Measurements from ENCODE around the gene LY6G6F.
"Not testable (repeated sequence)": the region's sequence is repeated elsewhere in the genome, so short reads cannot be mapped to it uniquely, and the experiment has no call there.

The LY6G6F gene

DNA sequence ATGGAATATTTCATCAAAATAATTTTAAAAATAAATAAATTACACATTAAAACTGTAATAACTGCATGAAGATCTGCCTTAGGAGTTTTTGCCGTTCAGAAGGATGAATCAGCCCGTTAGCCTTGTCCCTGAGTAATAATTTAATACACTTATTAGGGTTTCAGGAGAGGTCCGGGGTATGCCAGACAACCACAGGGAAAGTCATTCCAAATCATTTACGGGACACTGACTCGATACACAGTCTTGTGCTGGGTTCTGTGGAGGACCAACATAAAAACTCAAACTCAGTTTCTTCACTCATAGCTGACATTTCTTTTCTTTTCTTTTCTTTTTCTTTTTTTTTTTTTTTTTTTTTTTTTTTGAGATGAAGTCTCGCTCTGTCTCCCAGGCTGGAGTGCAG is 735 bp upstream of the LY6G6F start:
- no peak for DNase-seq

DNA sequence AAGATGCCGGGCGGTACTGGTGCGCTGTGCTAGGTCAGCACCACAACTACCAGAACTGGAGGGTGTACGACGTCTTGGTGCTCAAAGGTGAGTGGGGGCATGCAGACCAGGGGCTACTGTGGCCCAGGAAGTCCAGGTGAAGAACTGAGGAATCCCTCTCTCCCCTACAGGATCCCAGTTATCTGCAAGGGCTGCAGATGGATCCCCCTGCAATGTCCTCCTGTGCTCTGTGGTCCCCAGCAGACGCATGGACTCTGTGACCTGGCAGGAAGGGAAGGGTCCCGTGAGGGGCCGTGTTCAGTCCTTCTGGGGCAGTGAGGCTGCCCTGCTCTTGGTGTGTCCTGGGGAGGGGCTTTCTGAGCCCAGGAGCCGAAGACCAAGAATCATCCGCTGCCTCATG is 1.0 kb downstream of the LY6G6F start:
- no peak for DNase-seq

DNA sequence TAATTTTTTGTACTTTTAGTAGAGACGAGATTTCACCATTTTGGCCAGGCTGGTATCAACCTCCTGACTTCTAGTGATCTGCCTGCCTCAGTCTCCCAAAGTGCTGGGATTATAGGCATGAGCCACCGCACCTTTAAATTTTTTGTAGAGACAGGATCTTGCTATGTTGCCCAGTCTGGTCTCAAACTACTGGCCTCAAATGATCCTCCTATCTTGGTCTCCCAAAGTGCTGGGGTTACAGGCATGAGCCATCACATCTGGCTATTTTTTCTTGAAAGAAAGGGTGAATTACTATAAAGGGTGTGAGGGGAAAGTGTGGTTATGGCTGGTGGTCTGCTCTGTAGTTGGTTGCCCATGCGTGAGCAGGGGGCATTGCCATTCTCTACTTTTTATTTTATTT is 1.6 kb downstream of the LY6G6F start:
- no peak for DNase-seq

DNA sequence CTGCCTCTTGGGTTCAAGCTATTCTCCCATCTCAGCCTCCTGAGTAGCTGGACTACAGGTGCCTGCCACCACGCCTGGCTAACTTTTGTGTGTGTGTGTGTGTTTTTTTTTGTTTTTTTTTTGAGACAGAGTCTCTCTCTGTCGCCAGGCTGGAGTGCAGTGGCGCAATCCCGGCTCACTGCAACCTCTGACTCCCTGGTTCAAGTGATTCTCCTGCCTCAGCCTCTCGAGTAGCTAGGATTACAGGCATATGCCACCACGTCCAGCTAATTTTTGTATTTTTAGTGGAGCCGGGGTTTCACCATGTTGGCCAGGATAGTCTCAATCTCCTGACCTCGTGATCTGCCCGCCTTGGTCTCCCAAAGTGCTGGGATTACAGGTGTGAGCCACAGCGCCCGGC is 2.5 kb downstream of the LY6G6F start:
- not testable (repeated sequence) for DNase-seq

DNA sequence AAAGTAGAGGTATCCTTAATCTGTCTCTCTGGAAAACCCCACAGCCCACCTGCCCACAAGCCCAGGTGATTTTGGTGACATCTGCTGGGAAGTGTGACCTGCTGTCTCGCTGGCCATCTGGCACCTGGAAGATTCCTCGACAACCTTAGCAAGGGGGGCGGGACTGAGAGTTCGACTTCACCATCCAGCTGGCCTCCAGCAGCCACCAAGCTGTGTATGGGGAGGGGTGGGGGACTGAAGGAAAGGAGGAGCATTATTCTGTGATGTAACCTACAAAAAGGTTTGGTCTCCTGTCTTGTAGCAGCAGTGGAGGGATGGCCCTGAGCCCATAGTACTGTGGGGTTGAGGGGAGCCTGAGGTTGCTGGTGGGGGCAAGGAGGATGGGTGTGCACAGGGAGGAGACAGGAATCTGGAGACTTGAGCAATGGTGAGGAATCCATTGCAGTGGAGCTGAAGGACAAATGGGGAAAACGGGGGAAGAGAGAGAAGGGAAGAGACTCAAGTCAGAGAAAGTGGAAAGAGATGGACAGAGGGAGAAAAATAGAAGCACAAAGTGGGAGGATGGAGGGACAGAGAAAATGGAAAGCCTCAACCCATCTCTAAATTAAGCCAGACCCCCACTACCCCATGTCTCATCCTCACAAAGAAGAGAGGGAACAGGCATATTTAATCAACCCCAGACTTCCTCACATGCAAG is 4.0 kb downstream of the LY6G6F start:
- no peak for DNase-seq

DNA sequence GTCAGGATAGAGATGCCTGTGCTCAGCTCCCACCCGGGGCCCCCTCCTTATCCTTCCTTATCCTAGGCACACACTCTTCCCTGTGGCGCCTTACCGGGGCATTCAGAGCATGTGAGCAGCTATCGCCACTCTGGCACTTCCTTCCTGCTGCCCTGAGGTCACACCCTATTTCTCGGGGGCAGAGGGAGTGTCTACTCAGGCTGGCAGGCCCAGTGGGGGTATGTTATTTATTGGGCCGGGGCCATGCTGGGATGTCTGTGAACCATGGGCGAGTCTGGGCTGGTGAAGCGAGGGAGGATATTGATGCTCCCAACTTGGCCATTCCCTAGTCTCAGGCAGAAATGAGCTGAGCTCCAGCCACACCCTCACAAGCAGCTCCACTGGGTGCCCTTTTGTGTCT is 4.6 kb downstream of the LY6G6F start:
- no peak for DNase-seq

DNA sequence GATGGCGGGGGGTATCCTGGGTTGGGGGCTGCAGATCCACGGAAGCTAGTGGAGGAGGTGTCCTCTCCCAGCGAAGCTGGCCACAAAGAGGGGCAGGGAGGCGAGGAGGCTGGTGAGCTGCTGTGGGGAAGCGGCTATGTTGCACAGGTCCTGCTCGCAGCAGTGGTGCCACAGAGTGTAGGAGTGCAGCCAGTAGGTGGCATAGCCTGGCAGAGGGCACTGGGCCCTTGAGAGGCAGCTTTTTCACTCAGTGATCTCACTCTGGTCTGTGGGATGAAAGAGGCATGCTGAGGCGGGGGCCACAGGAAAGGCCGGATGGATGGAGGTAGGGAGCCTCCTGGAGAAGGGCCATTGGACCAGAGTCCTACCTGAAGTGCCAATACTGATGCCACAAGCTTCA is 5.6 kb downstream of the LY6G6F start:
- no peak for DNase-seq

DNA sequence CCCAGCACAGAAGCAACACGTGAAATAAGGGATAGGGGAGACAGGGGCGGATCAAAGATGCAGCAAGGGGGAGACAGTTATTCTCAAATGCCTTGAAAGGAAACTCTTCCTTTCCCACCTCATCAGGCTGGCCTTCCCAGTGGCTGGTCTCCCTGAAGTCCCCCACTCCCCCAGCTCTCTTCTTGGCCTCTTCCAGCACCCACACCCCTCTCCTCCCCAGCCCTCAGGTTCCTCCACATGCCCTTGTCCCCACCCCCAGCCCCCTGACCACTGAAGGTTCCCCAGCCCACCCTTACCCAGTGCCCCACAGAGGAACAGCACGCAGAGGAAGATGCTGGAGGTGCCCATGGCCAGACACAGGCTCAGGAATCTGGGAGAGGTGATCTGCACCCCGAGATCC is 6.8 kb downstream of the LY6G6F start:
- DNase-seq: no peak

DNA sequence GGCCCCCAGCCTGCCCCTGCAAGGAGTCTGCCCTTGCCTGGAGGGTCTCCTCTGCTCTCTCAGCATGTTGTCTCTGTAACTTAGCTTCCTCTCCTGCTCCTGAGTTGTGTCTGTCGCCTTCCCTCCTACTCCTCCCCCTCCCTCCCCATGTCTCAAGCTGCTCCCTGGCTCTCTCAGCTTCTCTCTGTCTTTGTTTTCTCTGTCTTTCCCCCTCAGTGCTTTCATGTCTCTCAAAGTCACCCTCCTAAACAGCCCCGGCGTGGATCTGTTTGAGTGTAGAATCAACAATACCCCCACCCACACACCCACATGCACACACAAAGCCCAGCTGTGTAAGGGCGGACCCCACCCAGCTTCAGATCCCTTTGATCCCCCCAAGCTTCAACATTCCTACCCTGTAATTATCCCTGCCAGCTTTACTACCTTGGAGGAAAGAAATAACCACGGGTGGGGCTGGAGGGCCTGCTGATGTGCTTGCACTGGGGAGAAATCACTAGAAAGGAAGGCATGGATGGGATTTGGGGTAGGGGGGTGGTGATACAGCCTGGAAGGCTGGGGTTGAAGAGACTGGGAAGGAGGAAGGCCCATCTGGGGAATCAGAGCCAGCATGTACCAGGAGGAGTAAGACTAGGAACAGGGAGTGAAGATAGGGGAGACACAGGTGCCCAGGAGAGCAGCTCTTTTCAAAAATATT is 7.5 kb downstream of the LY6G6F start:
- no peak for DNase-seq

DNA sequence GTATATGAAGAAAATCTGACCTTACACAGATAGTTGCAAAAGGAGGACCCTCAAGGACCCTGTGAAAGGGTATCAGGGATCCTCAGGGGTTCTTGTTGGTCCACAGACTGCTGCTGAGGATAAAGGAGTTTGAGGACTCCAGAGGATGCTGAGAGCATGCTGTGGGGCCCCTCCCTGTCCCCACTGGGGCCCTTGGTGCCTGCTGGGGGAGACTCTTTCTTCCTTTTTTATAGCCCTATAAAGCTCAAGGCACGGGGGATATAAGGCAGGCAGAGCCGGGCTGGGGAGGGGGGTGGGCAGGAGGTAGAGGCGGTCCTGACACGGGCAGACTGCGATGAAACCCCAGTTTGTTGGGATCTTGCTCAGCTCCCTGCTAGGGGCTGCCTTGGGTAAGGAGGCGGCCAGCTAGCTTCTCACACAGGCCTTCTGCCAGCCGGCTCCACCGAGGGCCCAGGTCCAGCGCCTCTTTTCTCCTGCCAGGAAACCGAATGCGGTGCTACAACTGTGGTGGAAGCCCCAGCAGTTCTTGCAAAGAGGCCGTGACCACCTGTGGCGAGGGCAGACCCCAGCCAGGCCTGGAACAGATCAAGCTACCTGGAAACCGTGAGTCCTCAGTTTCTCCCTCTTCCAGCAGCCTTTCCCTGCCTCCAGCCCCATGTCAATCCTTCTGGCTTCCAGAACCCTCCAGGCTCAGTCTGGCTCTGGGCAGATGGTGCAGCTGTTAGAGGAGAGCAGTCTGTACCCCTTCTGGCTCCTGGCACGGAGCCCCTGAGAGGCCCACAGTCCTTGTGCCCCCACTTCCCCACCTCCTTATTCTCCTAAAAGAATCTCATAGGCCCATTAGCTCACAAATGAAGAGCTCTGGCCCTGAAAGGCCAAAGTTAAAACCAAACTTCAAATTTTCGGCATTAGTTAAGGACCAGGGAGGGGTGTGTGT is 8.6 kb downstream of the LY6G6F start, which contains the start of gene LY6G6D:
Gene LY6G6D (plus strand): TSS at position 327 of the 937 bp plus-strand sequence. CDS start 8 bp downstream, at position 335.
- DNase-seq: no peak

DNA sequence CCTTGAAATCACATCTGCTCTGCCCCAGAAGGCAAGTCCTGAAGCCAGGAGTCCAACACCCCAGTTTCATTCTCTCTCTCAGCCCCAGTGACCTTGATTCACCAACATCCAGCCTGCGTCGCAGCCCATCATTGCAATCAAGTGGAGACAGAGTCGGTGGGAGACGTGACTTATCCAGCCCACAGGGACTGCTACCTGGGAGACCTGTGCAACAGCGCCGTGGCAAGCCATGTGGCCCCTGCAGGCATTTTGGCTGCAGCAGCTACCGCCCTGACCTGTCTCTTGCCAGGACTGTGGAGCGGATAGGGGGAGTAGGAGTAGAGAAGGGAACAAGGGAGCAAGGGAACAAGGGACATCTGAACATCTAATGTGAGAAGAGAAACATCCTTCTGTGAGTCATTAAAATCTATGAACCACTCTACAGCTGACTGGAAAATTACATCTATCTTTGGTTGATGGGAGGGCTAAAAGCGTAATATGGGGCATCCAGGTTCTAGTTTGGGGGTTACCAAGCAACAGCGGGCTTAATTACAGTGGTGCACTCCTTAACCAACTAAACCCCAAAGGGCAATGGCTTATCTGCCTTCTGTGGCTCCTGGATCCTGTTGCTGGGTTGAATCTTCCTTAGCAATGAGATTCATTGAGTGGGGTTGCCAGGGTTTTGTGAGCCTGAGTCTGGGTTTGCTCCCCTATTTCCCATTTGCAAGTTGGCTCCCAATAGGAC is 11.0 kb downstream of the LY6G6F start:
- no peak for DNase-seq

DNA sequence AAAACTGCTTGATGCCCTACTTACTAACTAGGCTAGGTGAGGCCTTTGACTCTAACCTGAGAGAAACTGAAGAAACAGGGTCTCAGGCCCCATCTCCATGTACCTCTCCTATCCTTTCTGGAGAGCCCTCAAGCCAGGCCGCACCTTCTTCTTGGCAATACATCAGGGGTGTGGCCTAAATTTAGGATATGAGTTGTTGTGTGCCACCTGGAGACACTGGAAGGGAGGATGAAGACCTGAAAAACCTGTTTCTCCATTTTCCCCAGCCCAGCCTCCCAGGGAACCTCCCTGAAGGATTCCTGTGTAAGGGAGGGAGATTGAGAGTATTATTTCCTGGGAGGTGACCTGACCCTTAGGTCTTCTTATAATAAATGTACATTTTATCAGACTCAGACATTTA is 11.6 kb downstream of the LY6G6F start:
- DNase-seq: no peak

DNA sequence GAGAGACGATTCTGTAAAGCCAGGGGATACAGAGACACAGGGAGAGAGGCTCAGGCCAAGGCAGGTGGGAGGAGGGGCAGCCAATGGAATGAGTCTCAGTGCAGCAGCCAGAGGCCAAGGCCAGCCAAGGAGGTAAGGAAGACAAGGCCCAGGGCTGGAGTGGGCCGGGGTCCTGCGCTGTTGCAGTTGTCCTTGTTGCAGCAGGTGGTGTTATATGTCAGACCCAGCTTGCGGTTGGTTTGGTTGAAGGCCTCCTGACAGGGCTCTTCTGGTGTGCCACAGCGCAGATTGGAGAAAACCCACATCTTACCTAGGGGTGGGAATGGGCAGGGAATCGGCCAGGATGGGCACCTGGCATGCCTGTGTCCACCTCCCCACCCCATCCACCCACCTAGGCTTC is 12.3 kb downstream of the LY6G6F start:
- DNase-seq: no peak

DNA sequence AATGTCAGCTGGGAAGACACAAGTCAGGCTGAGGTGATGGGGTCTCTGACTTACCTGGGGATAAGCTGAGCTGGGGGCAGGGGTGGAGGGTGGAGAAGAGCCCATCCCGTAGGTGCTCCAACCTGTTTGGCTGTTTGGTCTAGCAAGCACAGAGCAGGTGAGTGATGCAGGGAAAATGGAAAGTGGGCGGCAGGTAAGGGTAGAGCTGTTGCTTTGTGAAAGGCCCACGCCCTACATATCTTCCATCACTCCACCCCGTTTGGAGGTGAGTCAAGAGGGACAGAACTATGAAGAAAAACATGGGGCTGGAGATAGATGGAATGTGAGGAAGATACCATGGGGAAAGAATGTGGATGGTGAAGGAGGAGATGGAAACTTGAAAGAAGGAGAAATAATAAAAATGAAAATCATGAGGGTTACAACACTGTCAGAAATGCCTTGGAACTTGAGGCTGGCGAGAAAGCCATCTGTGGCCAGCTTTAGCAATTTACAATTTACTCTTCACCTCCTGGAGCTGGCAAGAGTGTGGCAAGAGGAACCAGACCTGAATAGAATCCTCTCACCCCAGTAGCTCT is 13.6 kb downstream of the LY6G6F start:
- DNase-seq: no peak

DNA sequence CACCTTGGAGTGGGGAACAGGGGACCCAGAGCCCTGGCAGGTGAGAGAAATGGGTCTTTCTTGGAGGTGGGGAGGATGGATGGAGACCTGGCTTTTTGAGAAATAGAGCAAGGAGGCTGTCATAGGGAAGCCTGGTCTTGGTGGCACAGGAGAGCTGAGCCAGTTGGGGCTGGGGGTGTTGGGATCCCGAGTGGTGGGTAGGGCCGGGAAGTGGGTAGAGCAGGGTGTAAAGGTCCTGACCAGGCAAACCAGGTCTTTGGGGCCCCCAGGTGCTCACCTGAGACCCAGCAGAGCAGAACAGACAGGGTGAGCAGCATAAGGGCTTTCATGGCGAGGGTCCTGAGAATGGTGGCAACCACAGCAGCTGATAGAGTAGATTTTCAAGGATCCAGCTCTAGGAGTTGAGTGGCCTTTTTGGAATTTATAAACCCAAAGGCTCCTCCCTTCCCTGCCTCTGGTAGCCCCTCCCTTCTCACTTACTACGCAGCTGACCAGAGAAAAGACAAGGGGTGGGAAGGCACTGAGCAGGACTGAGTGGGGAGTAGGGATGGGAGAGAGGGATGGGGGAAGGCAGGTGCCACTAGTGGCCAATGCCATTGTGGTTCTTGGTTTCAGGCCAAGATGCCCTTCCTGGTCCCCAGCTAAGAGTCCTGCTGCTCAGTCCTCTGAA is 14.8 kb downstream of the LY6G6F start, which contains the start of gene LY6G6C:
Gene LY6G6C (minus strand): TSS at position 396 of the 670 bp plus-strand sequence. CDS start 67 bp downstream, at position 329.
- DNase-seq: no peak

DNA sequence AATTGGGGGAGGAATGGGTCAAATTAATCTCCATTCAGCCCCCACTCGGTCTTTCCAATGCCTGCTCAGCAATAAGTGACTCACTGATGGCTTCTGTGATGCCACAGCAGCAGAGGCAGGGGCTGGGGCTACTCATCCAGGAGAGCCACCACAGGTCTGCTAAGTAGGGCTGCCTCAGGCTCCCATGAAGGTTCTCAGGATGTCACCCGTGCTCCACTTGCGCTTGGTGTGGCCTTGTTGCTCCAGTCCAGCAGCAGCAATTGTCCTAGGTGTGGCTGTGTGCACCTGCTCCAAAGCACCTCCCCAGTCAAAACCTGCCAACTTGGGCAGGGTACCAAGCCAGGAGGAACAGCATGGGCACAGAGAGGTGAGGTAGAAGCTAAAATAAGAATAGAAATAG is 15.5 kb downstream of the LY6G6F start:
- DNase-seq: no peak

DNA sequence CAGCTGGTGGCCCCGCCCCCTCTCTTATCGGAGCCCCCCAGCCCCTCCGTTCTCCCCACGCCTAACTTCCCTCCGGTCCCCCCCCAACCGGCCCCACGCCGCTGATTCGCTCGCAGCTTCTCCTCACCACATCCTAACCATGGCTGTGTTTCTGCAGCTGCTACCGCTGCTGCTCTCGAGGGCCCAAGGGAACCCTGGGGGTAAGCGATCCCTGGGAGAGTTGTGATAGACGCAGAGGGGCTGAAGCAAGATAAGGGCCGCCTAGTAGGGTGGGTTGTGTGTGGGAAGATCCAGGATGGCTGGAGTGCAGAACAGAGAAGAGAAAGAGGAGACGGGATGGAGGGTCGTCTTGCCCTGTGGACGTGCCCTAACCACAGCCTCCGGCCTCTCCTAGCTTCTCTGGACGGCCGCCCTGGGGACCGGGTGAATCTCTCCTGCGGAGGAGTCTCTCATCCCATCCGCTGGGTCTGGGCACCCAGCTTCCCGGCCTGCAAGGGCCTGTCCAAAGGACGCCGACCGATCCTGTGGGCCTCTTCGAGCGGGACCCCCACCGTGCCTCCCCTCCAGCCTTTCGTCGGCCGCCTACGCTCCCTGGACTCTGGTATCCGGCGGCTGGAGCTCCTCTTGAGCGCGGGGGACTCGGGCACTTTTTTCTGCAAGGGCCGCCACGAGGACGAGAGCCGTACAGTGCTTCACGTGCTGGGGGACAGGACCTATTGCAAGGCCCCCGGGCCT is 16.7 kb downstream of the LY6G6F start, which contains the start of gene MPIG6B:
Gene MPIG6B (plus strand): TSS at position 129 of the 735 bp plus-strand sequence. CDS start 11 bp downstream, at position 140.
- DNase-seq: no peak

DNA sequence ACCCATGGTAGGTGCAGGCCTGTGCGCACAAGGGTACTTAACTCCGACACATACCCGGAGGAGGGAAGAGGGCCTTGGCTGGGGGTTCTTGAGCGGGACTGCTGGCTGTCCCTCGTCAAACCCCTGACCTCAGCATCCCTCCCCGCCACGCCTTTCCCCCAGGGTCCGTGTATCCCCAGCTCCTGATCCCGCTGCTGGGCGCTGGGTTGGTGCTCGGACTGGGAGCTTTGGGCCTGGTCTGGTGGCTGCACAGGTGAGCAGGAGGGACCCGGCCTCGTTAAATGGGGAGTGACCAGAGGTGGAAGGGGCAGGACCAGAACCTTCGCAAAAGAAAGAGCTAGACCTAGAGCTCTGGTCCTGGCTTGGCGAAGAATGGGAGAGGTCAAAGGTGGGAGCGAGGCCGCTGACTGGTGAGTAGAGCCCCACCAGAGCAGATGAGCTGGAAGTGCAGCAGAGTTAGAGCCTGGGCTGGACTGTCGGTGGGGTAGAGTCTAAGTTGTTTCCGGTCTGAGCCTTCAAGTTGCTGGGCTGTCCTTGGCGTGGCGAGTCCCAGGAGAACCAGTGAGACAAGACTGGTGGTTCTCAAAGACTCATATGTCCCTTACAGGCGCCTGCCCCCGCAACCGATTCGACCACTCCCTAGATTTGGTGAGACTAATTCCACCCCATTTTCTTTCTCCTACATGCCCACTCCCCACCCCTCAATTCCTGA is 17.5 kb downstream of the LY6G6F start:
- no peak for DNase-seq

DNA sequence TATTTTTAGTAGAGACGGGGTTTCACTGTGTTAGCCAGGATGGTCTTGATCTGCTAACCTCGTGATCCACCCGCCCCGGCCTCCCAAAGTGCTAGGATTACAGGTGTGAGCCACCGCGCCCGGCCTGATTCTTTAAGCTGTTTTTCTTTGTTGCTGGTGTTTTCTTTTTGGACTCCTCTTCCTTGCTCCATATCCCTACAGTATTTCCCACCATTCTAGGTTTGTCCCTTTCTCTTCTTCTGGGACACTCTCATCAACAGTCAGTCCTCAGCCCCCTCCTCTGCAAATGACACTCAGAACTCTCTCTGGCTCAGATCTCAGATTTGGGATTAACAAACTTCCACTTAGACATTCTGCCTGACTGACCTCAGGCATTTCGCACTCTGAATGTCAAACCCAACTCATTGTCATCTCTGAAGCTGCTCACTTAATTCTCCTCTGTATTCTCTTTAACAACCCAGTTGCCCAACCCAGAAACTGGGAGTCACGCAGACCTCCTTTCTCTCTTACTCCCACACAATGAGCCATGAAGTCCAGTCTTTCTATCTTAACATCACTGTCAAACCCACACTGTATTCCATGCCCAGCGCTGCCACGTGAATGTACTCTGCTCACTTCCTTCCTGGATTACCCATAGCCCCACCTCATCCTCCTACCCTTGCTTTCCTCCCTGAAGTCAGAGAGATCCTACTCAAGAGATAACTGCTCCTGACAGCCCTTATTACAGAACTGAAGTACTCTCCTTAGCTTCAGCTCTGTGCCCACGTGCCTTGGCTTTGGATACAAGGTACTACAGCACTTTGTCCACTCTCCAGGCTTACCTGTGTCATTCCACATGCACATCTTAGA is 19.1 kb downstream of the LY6G6F start:
- no peak for DNase-seq

Measured in activated CD4-positive, alpha-beta T cell treated with anti-CD3 and anti-CD28 coated beads for 48 hours (primary cell).